Iris pigment epithelial cell (primary cell): ENCODE results near the gene PLCXD1.
"Not testable (repeated sequence)": the region's sequence is repeated elsewhere in the genome, so short reads cannot be mapped to it uniquely, and the experiment has no call there.

Experiments used
- DNase-seq: peaks from one replicate; pipeline ENCODE4 v3.0.0-alpha.2; 2011; ENCODE audit warnings: low read depth

Gene PLCXD1

GRCh38 chrX:350148-350533 lies 69.0 kb downstream of the PLCXD1 start:
- DNase-seq, result no peak

DNA sequence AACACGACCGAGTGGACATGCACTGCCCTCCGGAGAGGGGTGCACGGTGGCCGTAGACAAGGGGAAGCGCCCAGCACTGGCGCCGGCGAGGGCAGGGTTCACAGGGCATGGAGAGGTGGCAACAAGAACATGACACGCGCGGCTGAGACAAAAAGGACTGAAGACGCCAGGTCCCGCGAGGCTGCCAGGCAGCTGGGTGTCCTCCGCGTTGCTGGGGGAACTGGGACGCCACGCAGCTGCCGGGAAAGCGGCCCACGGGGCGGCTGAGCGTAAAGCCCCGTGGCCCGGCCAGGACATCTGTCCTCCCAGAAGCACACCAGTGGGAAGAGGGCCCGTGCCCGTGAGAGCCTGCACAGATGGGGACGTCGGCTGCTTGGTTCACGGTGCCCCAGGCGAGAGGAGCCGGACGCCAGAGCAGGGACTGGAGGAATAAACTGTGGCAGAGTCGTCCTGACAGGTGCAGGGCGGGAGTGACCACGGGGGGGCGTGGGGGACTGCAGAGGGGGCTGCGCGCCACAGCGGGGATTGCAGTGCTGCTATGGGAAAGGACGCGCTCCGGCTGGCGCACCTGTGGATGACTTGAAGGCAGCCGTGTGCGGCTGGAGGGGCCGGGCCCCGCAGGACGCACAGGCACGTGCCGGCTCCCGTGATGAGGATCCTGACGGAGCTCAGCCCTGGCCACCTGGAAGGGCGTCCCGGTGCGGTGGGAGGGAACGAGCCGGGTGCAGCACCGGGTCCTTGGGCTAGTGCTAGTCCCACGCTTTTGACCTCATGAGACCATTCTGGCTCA lies 69.5 kb downstream of the PLCXD1 start:
- DNase-seq, result no peak

- DNase-seq, result not testable (repeated sequence)
Observed at GRCh38 chrX:351324-351641, 70.1 kb downstream of the PLCXD1 start.

DNA sequence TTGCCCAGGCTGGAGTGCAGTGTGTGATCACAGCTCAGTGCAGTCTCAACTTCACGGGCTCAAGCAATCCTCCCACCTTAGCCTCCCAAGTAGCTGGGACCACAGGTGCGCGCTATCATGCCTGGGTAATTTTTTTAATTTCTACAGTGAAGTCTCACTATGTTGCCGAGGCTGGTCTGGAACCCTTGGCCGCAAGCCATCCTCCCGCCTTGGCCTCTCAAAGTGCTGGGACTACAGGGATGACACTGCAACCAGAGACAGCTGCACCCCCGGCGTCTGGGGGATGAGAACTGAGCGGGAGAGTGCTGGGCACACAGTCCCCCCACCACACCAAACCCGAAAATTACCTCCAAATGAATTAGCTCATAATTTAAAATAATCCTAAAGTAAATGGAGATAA lies 70.6 kb downstream of the PLCXD1 start:
- DNase-seq, result no peak

- DNase-seq, result no peak
Observed at GRCh38 chrX:352181-352580, 71.0 kb downstream of the PLCXD1 start.

DNA sequence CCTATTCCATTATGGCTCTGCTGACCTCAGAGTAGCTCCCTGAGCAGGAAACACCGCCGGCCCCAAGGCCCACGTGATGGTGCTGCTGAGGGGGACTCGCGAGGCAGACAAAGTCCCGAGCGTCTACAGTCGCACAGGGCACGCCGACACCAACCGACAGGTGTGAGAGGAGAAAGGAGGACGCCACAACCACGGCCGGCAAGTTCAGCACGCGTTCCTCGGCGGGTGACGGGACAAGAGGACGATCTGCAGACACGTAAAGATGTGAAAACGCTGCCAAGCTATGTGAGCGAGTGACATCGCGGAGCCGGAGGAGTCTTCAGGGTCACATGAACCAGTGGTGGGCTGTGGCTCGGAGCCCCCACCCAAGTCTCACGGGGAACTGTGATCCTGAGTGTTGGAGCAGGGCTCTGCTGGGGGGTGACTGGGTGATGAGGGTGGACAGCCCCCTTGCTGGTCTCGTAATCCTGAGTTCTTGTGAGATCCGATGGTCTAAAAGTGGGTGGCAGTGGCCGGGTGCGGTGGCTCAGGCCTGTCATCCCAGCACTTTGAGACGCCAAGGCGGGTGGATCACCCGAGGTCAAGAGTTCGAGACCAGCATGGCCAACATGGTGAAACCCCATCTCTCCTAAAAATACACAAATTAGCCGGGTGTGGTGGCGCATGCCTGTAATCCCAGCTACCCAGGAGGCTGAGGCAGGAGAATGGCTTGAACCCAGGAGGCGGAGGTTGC lies 71.6 kb downstream of the PLCXD1 start:
- no peak for DNase-seq
